Measurements from ENCODE around the gene HIRA. TPM values are rescaled to one million over a fixed set of nuclear protein-coding genes. Genes with fewer than 3 reads are reported as not detected.
"Not testable (repeated sequence)": the region's sequence is repeated elsewhere in the genome, so short reads cannot be mapped to it uniquely, and the experiment has no call there.

The HIRA gene
- total RNA-seq, 1 experiment from 2014 or later = 27.0 TPM

- DNase-seq (ENCODE audit: low read depth) = peak; percentile 86
Measured at GRCh38 chr22:19325296-19325948, 106.1 kb downstream of the HIRA start.

DNA sequence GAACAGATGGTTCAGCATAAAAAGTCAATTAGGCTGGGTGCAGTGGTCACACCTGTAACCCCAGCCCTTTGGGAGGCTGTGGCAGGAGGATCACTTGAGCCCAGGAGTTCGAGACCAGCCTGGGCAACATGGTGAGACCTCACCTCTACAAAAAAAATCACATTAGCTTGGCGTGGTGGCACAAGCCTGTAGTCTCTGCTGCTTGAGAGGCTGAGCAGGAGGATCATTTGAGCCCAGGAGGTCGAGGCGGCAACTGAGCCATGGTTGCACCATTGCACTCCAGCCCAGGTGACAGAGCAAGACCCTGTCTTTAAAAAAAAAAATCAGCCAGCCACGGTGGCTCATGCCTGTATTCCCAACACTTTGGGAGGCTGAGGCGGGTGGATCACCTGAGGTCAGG lies 108.1 kb downstream of the HIRA start:
- not testable (repeated sequence) for DNase-seq (ENCODE audit: low read depth)

- DNase-seq (ENCODE audit: low read depth) = no peak
Measured at GRCh38 chr22:19321757-19322156, 109.8 kb downstream of the HIRA start.

- not testable (repeated sequence) for DNase-seq (ENCODE audit: low read depth)
Measured at GRCh38 chr22:19320136-19320535, 111.4 kb downstream of the HIRA start.

DNA sequence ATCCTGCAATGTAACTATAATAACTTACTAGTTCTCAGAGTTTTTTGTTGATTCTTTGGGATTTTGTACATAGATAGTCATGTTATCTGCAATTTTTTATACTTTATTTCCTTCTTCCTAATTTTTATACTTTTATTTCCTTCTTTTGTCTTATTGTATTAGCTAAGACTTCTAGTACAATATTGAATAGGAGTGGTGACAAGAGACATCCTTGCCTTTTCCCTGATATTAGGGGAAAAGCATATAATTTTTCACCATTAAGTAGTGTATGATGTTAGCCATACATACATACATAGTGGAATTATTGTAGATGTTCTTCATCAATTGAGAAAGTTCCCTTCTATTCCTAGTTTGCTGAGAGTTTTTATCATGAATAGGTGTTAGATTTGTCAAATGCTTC lies 112.3 kb downstream of the HIRA start:
- DNase-seq (ENCODE audit: low read depth) = no peak

GRCh38 chr22:19317865-19318264 lies 113.7 kb downstream of the HIRA start:
- DNase-seq (ENCODE audit: low read depth) = no peak

DNA sequence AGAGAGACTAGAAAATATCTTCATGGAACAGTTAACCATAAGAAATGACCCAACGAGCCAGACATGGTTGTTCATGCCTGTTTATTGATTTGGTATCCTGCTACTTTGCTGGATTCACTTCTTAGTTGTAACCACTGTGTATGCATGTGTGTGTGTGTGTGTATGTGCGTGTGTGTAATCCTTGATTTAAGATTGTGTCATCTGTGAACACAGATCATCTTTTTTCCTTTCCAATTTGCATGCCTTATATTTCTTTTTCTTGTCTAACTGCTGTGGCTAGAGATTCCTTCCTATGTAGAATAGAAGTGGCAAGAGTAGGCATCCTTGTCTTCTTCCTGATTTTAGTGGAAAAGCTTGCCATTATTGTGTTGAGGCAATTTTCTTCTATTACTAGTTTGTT lies 123.7 kb downstream of the HIRA start:
- no peak for DNase-seq (ENCODE audit: low read depth)

DNA sequence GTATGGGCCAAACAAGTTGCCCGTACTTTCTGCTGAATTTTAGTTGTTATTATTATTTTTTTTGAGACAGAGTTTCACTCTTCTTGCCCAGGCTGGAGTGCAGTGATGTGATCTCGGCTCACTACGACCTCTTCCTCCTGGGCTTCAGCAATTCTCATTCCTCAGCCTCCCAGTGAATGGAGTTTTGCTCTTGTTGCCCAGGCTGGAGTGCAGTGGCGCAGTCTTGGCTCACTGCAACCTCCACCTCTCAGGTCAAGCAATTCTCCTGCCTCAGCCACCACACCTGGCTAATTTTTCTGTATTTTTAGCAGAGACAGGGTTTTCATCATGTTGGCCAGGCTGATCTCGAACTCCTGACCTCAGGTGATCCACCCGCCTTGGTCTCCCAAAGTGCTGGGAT lies 125.0 kb downstream of the HIRA start:
- DNase-seq (ENCODE audit: low read depth) = not testable (repeated sequence)

GRCh38 chr22:19304547-19304946 lies 127.0 kb downstream of the HIRA start:
- no peak for DNase-seq (ENCODE audit: low read depth)

GRCh38 chr22:19303785-19304184 lies 127.7 kb downstream of the HIRA start:
- no peak for DNase-seq (ENCODE audit: low read depth)

DNA sequence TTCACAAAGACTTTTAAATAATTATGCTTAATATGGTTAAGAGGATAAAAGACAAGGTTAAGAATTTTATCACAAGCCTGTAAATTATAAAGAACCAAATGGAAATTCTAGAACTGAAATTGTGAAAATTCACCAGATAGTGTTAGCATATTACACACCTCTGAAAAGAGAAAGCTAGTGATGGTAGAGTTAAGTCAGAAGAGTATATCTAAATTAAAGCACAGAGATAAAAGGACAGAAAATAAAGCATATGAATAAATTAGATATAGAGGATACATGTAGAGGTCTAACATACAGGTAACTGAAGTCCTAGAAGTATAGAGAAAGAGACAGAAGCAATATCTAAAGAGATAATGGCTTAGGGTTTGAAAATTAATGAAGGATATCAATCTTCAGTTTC lies 135.8 kb downstream of the HIRA start:
- DNase-seq (ENCODE audit: low read depth) = no peak

- peak; percentile 76 for DNase-seq (ENCODE audit: low read depth)
Measured at GRCh38 chr22:19292458-19293230, 138.9 kb downstream of the HIRA start.

DNA sequence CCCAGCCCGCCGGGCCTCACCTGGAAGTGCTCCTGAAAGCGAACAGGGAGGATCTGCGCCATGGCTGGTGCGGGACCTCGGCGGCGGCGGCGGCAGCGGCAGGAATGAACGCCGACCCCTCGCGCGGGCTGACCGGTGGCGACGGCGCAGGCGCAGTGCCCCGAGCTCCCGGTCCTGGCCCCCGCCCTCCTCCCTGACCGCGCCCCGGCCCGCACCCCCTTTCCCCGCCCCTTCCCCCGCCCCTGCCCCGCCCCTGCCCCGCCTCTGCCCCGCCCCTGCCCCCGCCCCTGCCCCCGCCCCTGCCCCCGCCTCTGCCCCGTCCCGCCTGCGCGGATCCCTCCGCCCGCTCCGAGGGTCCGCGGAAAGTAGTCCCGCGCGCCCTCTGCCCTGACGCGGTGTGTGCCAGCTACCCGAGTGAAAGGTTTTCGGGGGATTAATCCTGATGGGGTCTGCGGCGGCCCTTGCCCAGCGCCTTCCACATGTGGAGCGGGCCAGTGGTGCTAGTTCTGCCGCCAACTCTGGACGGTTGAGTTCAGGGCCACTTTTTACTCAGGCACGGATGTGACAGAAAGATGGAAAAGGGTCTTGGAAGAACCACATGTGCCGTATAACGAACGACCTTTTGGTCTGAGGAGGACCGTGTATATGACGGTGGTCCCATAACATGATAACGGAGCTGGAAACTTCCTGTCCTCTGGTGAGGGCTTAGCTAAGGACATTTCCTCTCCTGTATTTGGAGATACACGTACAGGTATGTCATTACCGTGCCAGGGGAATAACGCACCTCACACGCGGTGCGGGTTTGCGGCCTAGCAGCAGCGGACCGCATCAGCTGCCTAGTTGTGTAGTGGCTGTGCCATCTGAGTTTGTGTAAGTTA lies 139.7 kb downstream of the HIRA start, which contains the start of gene CLTCL1:
CLTCL1 (minus strand) TSS at position 140 of the 878 bp plus-strand sequence; CDS start at position 62, 78 bp downstream.
- peak; percentile 55 for DNase-seq (ENCODE audit: low read depth)

GRCh38 chr22:19291218-19291579 lies 140.3 kb downstream of the HIRA start:
- peak; percentile 39 for DNase-seq (ENCODE audit: low read depth)

DNA sequence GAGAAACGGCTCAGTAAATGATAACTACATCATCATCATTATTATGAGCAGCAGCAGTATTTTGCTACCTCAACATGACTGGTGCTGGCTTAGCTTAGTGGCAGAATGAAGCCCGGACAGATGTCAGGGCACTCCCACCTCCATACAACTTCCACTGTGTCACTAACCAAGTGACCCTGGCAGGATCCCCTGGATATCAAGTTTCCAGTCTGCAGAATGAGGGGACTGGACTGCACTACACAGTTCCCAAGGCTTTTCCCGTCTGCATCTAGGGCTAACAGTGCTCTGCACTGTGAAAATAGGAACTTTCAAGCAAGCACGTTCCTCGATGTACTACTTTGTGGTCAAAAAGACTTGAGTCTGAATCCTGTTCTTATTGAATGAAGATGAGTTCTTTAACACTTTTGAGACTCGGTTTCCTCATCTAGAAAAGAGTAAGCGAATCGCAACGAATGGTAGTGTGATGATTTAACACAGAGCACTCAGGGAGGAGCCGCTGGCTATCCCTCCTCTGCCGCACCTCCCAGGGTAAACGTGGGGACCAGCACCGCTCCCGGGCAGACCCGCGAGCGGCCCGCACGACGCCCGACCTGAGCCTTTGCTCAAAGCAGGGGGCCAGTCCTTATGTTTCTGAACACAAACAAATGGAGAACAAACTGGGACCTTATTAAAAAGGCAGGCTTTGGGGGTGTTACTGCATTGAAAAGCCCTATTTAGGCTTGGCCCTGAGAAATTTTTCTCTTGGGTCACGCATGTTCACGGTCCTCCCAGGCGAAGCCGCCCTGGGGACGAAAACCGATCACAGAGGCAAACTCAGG lies 140.9 kb downstream of the HIRA start:
- no peak for DNase-seq (ENCODE audit: low read depth)

DNA sequence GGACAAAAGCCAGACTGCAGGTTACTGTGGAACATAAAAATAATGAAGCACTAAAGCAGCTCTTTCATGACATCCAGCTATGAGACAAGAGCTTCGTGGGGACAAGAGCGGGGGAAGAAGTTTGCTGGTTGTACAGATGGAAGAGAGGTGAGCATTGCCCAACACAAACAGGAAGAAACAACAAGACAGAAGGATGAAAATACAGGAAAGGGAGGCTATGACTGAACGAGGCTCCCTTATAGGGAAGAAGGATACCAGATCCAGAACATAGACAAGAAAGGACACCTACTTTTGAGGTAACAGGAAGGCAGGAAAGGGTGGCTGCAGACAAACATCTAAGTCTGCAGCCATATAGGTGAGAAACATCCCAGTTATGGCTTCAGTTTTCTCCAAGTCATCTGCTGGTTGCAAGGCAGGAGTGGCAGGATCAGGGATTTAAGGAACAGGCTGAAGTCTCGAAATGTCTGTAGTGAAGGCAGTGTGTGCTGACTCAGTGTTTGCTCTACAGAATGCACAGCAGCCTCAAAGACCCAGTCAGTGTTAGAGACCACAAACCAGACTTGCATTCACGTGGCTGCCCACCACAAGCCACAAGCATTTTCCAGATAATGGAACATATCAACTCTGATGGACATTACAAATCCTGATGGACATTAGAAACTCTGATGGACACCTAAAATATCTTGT lies 141.9 kb downstream of the HIRA start:
- DNase-seq (ENCODE audit: low read depth) = peak; percentile 87

DNA sequence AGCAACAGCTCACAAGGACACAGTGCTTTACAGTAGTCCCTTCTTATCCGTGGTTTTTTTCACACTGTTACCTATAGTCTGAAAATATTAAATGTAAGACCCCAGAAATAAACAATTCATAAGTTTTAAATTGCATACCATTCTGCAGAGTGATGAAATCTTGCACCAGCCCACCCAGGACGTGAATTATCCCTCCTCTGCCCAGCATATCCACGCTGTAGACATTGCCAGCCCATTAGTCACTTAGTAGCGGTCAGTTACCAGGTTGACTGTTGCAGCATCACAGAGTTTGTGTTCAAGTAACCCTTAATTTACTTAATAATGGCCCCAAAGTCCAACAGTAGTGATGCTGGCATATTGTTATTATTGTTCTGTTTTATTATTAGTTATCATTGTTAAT lies 143.6 kb downstream of the HIRA start:
- DNase-seq (ENCODE audit: low read depth) = peak; percentile 81

DNA sequence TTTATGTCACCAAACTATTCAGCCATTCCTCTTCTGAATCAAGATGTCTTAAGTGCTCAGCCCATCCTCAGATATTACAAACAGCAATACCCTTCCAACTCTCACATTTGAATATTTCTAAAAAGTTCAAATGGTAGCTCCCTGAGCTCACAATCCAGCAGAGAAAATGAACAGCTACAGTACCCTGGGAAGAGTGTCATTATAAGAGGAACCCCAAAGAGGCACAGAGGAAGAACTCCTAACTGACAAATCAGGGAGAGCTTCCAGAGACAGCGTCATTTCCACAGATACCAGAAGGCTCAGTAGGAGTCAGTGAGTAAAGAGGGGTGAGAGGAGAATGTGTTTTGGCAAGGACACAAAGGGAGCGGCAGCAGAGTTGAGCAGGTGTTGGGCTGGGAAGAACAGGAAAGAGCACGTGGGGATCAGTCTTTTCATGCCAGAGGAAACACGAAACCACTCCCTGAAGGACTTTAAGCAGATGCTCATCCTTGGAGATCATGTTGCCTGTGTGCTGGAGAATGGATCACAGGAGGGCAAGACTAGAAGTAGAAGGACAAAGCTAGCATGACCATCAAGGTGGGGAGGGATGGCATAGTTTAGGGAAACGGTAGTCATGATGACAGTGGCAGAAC lies 144.3 kb downstream of the HIRA start:
- DNase-seq (ENCODE audit: low read depth) = peak; percentile 96

DNA sequence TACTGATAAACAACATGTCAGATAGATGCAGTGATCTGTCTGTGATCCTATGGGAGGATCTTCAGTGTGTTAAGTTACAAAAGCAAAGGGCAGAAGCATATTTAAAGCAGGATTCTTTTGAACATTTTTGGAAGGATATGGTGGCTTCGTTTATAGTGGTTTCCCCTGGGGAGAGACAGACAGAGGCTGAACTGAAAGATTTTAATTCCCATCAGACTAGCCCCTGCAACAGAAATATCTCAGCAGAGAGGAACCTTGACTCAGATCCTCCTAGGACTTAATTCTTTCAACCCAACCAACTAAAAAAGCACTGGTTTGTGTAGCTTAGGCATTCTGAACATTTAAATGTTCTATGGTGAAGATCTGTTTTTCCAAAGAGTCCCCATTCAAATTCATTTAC lies 145.7 kb downstream of the HIRA start:
- DNase-seq (ENCODE audit: low read depth) = no peak
